ENCODE measurements around the gene CAMK1D. TPM values are rescaled to one million over a fixed set of nuclear protein-coding genes. Genes with fewer than 3 reads are reported as not detected.

The CAMK1D gene
- total RNA-seq, 1 donor from 2014 or later, result 6.5 TPM

GRCh38 chr10:12668634-12669033 is 319.3 kb downstream of the CAMK1D start:
- DNase-seq (ENCODE audit: low read depth, low spot score), result no peak
- H3K36me3 Mint-ChIP-seq (ENCODE audit: low read depth), result no peaks in the 10 kb centered on the region
- H3K4me1 Mint-ChIP-seq, result no peaks in the 10 kb centered on the region
- no peaks in the 10 kb centered on the region for H3K27me3 Mint-ChIP-seq (ENCODE audit: low read depth)
- H3K27ac Mint-ChIP-seq (ENCODE audit: unreplicated experiment), result no peak overlapping the region
- H3K9me3 Mint-ChIP-seq, result peaks cover 7% of the 10 kb centered on the region
- TF ChIP-seq CTCF (conservative IDR thresholded peaks at IDR 0.05), result no peak
- no peak overlapping the region for H3K4me3 Mint-ChIP-seq

- Mint-ChIP-seq H3K9me3 (peaks cover 7% of the 10 kb centered on the region), H3K4me3 (no peak overlapping the region), H3K36me3 (ENCODE audit: low read depth) (no peaks in the 10 kb centered on the region), H3K4me1 (no peaks in the 10 kb centered on the region), H3K27me3 (ENCODE audit: low read depth) (no peaks in the 10 kb centered on the region), H3K27ac (ENCODE audit: unreplicated experiment) (no peak overlapping the region)
- no peak for DNase-seq (ENCODE audit: low read depth, low spot score)
- no peak for TF ChIP-seq CTCF (conservative IDR thresholded peaks at IDR 0.05)
Measured at GRCh38 chr10:12670004-12670403, 320.7 kb downstream of the CAMK1D start.

GRCh38 chr10:12675186-12675585 is 325.8 kb downstream of the CAMK1D start:
- H3K4me3 Mint-ChIP-seq, result no peak overlapping the region
- no peak overlapping the region for H3K27ac Mint-ChIP-seq (ENCODE audit: unreplicated experiment)
- H3K27me3 Mint-ChIP-seq (ENCODE audit: low read depth), result no peaks in the 10 kb centered on the region
- H3K36me3 Mint-ChIP-seq (ENCODE audit: low read depth), result no peaks in the 10 kb centered on the region
- H3K9me3 Mint-ChIP-seq, result peaks cover 4% of the 10 kb centered on the region
- peaks cover 6% of the 10 kb centered on the region for H3K4me1 Mint-ChIP-seq
- no peak for TF ChIP-seq CTCF (conservative IDR thresholded peaks at IDR 0.05)
- DNase-seq (ENCODE audit: low read depth, low spot score), result no peak

GRCh38 chr10:12679636-12680035 is 330.3 kb downstream of the CAMK1D start:
- H3K36me3 Mint-ChIP-seq (ENCODE audit: low read depth), result peaks cover 4% of the 10 kb centered on the region
- DNase-seq (ENCODE audit: low read depth, low spot score), result no peak
- no peaks in the 10 kb centered on the region for H3K9me3 Mint-ChIP-seq
- no peaks in the 10 kb centered on the region for H3K27me3 Mint-ChIP-seq (ENCODE audit: low read depth)
- H3K27ac Mint-ChIP-seq (ENCODE audit: unreplicated experiment), result no peak overlapping the region
- peaks cover 12% of the 10 kb centered on the region for H3K4me1 Mint-ChIP-seq
- TF ChIP-seq CTCF (conservative IDR thresholded peaks at IDR 0.05), result no peak
- H3K4me3 Mint-ChIP-seq, result no peak overlapping the region

- H3K36me3 Mint-ChIP-seq (ENCODE audit: low read depth), result peaks cover 4% of the 10 kb centered on the region
- TF ChIP-seq CTCF (conservative IDR thresholded peaks at IDR 0.05), result no peak
- H3K4me1 Mint-ChIP-seq, result peaks cover 12% of the 10 kb centered on the region
- H3K9me3 Mint-ChIP-seq, result no peaks in the 10 kb centered on the region
- H3K4me3 Mint-ChIP-seq, result no peak overlapping the region
- DNase-seq (ENCODE audit: low read depth, low spot score), result no peak
- H3K27me3 Mint-ChIP-seq (ENCODE audit: low read depth), result no peaks in the 10 kb centered on the region
- H3K27ac Mint-ChIP-seq (ENCODE audit: unreplicated experiment), result no peak overlapping the region
Measured at GRCh38 chr10:12681252-12681651, 331.9 kb downstream of the CAMK1D start.

GRCh38 chr10:12684784-12685183 is 335.4 kb downstream of the CAMK1D start:
- no peak for TF ChIP-seq CTCF (conservative IDR thresholded peaks at IDR 0.05)
- DNase-seq (ENCODE audit: low read depth, low spot score), result no peak
- Mint-ChIP-seq H3K4me1 (peaks cover 6% of the 10 kb centered on the region), H3K36me3 (ENCODE audit: low read depth) (peaks cover 4% of the 10 kb centered on the region), H3K9me3 (no peaks in the 10 kb centered on the region), H3K4me3 (no peak overlapping the region), H3K27ac (ENCODE audit: unreplicated experiment) (no peak overlapping the region), H3K27me3 (ENCODE audit: low read depth) (no peaks in the 10 kb centered on the region)

Measured in neural crest cell (in vitro differentiated cells).